Thoracic aorta (tissue), 2 donors: ENCODE data around the gene ZNF280A. TPM values are rescaled to one million over a fixed set of nuclear protein-coding genes. Genes with fewer than 3 reads are reported as not detected.

Source experiments
- ATAC-seq: fragments of 150-250 bp; one replicate; pipeline ENCODE4 v1.8.0; 2017; ENCODE audit warnings: low read depth; ENCODE audit not compliant: insufficient number of reproducible peaks, low FRiP score
- DNase-seq: peaks from one replicate; pipeline ENCODE4 v3.0.0-alpha.2; 2020; ENCODE audit warnings: low spot score
- H3K27ac ChIP-seq, 2 donors: fragments of 200-600 bp; sonication (generic); 1 replicate in 1 of 2; 2 replicates in 1 of 2; pipeline ENCODE4 v1.5.1; 2016; ENCODE audit warnings: mild to moderate bottlenecking in 2 of 2, moderate library complexity in 2 of 2
- H3K27me3 ChIP-seq: fragments of 200-600 bp; sonication (generic); replicated peaks from 2 replicates; pipeline ENCODE4 v1.6.0; 2016; ENCODE audit warnings: mild to moderate bottlenecking; ENCODE audit not compliant: insufficient read depth
- H3K36me3 ChIP-seq: fragments of 200-600 bp; sonication (generic); one replicate; pipeline ENCODE4 v1.5.1; 2016
- H3K4me1 ChIP-seq, 2 donors: fragments of 200-600 bp; sonication (generic); 1 replicate in 1 of 2; 2 replicates in 1 of 2; pipeline versions ENCODE4 v1.5.1 to v1.6.0; 2016; ENCODE audit warnings: low read depth in 2 of 2, mild to moderate bottlenecking in 1 of 2; ENCODE audit not compliant: control insufficient read depth in 1 of 2
- H3K4me3 ChIP-seq: fragments of 200-600 bp; sonication (generic); 2 replicates; pipeline ENCODE4 v1.5.1; 2016; ENCODE audit warnings: mild to moderate bottlenecking
- H3K9me3 ChIP-seq: fragments of 200-600 bp; sonication (generic); 2 replicates; pipeline ENCODE4 v1.5.1; 2016
- total RNA-seq, 2 donors: library from RNA; depleted of rRNA; stranded (reverse); fragments of >200 nt; gene quantifications; one replicate each; pipeline versions ENCODE4 v1.1.0 to v1.2.3, GENCODE V29; 2016
- TF ChIP-seq, protein P1 (sequence below): fragments of 200-600 bp; sonication (generic); IDR thresholded peaks from one replicate; pipeline ENCODE4 v1.5.1; 2019; ENCODE audit warnings: antibody characterized with exemption

ZNF280A gene
- total RNA-seq, 2 donors from 2014 or later: not detected

DNA sequence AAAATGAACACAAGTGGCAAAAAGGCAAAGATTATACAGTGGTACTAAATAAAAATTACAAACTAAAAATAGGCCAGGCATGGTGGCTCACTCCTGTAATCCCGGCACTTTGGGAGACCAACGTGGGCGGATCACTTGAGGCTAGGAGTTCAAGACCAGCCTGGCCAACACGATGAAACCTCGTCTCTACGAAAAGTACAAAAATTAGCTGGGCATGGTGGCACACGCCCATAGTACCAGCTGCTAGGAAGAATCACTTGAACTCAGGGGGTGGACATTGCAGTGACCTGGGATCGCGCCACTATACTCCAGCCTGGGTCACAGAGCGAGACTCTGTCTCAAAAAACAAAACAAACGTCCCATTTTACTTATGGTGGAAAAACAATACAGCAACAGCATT, 36.0 kb downstream of the ZNF280A start:
- TF ChIP-seq, protein P1, sequence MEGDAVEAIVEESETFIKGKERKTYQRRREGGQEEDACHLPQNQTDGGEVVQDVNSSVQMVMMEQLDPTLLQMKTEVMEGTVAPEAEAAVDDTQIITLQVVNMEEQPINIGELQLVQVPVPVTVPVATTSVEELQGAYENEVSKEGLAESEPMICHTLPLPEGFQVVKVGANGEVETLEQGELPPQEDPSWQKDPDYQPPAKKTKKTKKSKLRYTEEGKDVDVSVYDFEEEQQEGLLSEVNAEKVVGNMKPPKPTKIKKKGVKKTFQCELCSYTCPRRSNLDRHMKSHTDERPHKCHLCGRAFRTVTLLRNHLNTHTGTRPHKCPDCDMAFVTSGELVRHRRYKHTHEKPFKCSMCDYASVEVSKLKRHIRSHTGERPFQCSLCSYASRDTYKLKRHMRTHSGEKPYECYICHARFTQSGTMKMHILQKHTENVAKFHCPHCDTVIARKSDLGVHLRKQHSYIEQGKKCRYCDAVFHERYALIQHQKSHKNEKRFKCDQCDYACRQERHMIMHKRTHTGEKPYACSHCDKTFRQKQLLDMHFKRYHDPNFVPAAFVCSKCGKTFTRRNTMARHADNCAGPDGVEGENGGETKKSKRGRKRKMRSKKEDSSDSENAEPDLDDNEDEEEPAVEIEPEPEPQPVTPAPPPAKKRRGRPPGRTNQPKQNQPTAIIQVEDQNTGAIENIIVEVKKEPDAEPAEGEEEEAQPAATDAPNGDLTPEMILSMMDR: no peak
- no peaks in the 10 kb centered on the region for H3K9me3 ChIP-seq

DNA sequence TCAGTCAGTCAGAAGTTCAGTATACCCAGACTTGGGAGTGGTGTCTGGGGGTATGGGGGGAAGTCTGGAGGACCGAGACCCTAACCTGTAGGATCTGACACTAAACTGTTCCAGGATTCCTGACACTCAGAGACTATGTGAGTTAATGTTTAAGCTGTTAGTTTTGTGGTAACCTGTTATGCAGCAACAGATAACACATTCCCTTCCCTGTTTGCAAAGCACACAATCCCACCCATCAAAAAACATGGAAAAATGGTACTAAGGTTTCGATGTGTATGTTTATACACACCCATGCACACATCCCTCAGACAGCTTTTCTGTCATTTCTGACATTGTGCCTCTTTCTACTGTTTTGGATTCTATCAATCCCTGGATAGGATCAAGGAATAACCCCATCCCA, 39.1 kb downstream of the ZNF280A start:
- TF ChIP-seq, protein P1: no peak
- H3K27me3 ChIP-seq: no peaks in the 10 kb centered on the region
- no peak overlapping the region for H3K4me3 ChIP-seq
- no peak overlapping the region for H3K27ac ChIP-seq
- ATAC-seq (no peak), DNase-seq (no peak)
- no peaks in the 10 kb centered on the region for H3K4me1 ChIP-seq
- no peaks in the 10 kb centered on the region for H3K36me3 ChIP-seq
- H3K9me3 ChIP-seq: no peaks in the 10 kb centered on the region

More for the DNA sequence above, 36.0 kb downstream of the ZNF280A start:
- no peaks in the 10 kb centered on the region for H3K27me3 ChIP-seq
- no peaks in the 10 kb centered on the region for H3K4me1 ChIP-seq
- H3K27ac ChIP-seq: no peak overlapping the region
- DNase-seq: no peak
- H3K36me3 ChIP-seq: no peaks in the 10 kb centered on the region
- no peak for ATAC-seq
- no peak overlapping the region for H3K4me3 ChIP-seq

DNA sequence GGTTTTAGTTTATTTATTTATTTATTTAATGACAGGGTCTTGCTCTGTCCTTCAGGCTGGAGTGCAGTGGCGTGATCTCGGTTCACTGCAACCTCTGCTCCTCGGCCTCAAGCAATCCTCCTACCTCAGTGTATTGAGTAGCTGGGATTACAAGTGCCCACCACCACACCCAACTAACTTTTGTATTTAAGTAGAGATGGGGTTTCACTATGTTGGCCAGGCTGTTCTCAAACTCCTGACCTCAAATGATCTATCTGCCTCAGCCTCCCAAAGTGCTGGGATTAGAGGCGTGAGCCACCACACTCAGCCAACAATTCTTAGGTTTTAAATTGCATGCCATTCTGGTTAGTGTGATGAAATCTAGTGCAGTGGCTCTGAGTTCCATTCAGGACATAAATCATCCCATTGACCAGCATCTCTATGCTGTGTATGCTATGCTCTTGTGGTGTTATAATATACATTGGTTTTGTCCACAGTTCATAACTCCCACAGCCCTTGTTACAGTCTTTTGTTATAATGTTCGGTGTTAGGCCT, 40.0 kb downstream of the ZNF280A start:
- Histone ChIP-seq H3K4me3 (no peak overlapping the region), H3K36me3 (no peaks in the 10 kb centered on the region), H3K9me3 (no peaks in the 10 kb centered on the region), H3K27me3 (no peaks in the 10 kb centered on the region), H3K27ac (no peak overlapping the region), H3K4me1 (no peaks in the 10 kb centered on the region)
- DNase-seq (no peak), ATAC-seq (no peak)
- TF ChIP-seq, protein P1: no peak

DNA sequence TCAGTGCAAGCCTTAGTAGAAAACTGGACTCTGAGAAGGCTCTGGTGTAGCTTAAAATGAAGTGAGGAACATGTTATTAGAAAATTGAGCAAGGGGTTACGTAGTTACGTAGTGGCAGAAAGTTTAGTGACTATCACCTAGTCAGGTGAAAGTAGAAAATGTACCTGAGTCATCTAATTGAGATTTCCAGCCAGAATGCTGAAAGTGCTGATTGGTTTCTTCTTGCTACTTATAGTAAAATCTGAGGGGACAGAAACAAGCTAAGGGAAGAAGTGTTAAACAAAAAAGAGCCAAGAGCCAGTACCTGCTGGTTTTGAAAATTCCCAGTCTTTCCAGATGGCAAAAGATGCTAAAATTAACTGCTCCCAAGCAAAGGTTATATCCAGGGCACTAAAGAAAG, 41.0 kb downstream of the ZNF280A start:
- no peaks in the 10 kb centered on the region for H3K9me3 ChIP-seq
- ATAC-seq (no peak), DNase-seq (no peak)
- no peaks in the 10 kb centered on the region for H3K36me3 ChIP-seq
- no peak overlapping the region for H3K27ac ChIP-seq
- H3K4me3 ChIP-seq: no peak overlapping the region
- TF ChIP-seq, protein P1: no peak
- H3K4me1 ChIP-seq: no peaks in the 10 kb centered on the region
- H3K27me3 ChIP-seq: no peaks in the 10 kb centered on the region

DNA sequence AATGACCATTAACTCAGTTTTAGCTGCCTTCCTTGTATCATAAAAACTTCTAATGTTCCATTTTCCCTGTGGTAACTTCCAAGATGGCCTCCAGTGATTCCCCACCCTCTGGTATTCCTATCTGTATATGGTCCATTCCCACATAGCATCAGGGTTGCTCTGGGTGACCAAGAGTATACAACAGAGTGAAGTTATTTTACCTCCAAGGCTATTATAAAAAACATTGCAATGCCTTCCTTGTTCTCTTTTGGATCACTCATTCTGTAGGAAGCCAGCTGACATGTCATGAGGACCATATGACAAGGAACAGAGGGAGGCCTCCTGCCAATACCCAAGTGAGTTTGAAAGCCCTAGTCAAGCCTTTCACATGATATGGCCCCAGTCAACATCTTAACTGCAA, 41.6 kb downstream of the ZNF280A start:
- H3K9me3 ChIP-seq: no peaks in the 10 kb centered on the region
- TF ChIP-seq, protein P1: no peak
- no peaks in the 10 kb centered on the region for H3K36me3 ChIP-seq
- no peak overlapping the region for H3K27ac ChIP-seq
- H3K4me3 ChIP-seq: no peak overlapping the region
- H3K4me1 ChIP-seq: no peaks in the 10 kb centered on the region
- H3K27me3 ChIP-seq: no peaks in the 10 kb centered on the region
- ATAC-seq (no peak), DNase-seq (no peak)
